GM10248 (cell line): ENCODE data around the gene RBM34.

ENCODE experiments used
- CTCF ChIA-PET: fragments of 300-600 bp; sonication (Branson Sonifier 250); formaldehyde crosslinking; extraction: SDS; loops from one replicate; lab custom pipeline; 2021; ENCODE audit warnings: antibody characterized with exemption; lab: Yijun Ruan, JAX
- POLR2A ChIA-PET: fragments of 350-650 bp; sonication (Branson Sonifier 250); formaldehyde crosslinking; extraction: SDS; loops from one replicate; lab custom pipeline; 2020; ENCODE audit warnings: antibody characterized with exemption; lab: Yijun Ruan, JAX
- DNase-seq: peaks from one replicate; pipeline ENCODE4 v3.0.0; 2012; ENCODE audit errors: extremely low spot score
- TF ChIP-seq, protein P1 (sequence below): IDR thresholded peaks from 2 replicates; pipeline ENCODE4 v1.5.1; 2012; ENCODE audit warnings: mild to moderate bottlenecking, low read depth; ENCODE audit errors: extremely low read depth, missing control alignments, control extremely low read depth

The RBM34 gene

DNA sequence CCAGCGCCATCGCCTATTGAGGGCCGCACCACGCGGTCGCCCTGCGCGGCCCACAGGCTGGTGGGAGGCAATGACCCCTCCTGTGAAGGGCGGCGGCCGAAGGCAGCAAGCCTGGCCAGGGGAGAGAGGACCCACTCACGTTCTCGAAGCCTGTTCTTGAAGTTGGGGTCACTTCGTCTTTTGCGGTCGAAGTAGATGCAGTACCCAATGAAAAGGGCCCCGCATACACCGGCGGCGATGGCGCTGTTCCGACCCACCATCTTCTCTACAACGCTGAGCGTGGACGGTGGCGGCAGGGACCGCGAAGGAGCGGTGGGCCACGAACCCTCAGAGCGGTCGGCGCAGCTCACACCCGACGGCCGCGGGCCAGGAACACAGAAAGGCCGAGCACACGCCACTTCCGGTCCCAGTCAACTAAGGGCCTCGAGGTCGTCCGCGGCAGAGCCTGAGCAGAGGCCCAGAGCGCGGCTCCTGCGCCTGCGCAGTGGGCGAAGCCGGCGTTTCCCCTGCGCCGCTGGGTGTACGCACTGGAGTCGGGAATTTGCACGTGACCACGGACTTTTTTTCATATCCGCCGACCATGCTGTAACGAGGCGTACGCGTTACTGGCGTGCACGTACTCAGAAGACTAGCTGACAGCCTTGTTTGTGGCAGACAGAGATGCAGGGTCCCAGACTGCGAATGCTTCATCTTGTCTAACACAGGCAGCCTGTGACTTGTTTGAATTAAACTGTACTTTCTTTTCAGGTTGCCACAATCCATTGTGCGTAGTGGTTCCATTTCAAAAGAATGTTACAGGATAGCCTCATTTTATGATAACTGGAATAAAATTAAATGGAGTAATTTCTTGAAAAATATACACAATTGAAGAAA is 32.4 kb downstream of the RBM34 start, which contains the start of gene TOMM20:
TOMM20 (minus strand) TSS at position 382 of the 873 bp plus-strand sequence; CDS start at position 260, 122 bp downstream.
- CTCF ChIA-PET, result interaction anchor here (2.3 kb wide), 1 partner anchor 11 kb away, joined by 9 read pairs; no protein-coding TSS in a partner anchor
- TF ChIP-seq, protein P1, sequence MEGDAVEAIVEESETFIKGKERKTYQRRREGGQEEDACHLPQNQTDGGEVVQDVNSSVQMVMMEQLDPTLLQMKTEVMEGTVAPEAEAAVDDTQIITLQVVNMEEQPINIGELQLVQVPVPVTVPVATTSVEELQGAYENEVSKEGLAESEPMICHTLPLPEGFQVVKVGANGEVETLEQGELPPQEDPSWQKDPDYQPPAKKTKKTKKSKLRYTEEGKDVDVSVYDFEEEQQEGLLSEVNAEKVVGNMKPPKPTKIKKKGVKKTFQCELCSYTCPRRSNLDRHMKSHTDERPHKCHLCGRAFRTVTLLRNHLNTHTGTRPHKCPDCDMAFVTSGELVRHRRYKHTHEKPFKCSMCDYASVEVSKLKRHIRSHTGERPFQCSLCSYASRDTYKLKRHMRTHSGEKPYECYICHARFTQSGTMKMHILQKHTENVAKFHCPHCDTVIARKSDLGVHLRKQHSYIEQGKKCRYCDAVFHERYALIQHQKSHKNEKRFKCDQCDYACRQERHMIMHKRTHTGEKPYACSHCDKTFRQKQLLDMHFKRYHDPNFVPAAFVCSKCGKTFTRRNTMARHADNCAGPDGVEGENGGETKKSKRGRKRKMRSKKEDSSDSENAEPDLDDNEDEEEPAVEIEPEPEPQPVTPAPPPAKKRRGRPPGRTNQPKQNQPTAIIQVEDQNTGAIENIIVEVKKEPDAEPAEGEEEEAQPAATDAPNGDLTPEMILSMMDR, result no peak
- peak; percentile 97 for DNase-seq
- POLR2A ChIA-PET, result no interaction called here

DNA sequence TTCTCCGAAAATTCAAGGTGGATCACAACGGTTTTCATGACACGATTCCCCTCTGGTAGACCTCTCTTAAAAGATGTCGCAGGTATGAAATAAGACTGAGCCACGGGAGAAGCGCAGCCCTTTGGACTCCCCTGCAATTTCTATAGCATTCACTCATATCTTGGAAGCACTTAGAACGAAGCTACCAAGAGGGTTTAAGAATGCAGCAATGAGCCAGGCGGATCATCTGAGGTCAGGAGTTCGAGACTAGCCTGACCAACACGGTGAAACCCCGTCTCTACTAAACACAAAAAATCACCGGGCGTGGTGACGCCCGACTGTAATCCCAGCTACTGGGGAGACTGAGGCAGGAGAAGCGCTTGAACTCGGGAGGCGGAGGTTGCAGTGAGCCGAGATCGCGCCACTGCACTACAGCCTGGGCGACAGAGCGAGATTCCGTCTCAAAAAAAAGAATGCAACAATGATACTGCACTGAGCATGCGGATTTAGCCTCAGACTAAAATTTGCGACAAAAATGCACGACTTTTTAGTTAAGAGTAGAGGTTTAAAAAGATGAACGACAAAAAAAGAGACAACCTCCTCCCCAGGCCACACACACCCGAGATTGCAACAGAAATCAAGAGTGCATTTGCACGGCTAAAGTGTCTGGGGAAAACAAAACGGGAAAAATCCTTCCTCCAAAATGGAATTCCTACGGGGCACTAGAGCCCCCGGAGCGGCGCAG is 33.2 kb downstream of the RBM34 start:
- no peak for DNase-seq
- TF ChIP-seq, protein P1, result no peak
- POLR2A ChIA-PET, result no interaction called here
- CTCF ChIA-PET, result interaction anchor here (1.5 kb wide), 2 partner anchors 20 to 23 kb away, joined by 5 to 9 read pairs; no protein-coding TSS in a partner anchor

DNA sequence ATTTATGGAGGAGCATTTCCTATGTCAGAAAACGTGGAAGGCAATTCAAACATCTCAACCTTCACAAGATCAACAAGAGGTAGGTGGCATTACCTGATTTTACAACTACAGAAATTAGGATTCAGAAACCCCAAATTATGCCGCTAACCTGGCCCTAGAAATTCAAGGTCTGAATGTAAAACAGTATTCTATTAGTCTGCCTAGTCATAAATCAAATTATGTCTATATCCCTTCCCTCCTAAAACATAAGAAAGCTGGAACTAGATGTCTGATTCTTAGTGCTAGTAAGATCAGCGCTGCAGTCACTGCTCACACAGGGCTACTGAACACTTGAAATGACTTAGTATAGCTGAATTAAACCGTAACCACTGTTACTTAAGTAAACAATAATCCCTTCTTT is 33.8 kb downstream of the RBM34 start:
- CTCF ChIA-PET, result interaction anchor here (1.0 to 1.5 kb wide), 3 partner anchors 19 to 145 kb away, joined by 3 to 9 read pairs (median 5); no protein-coding TSS in a partner anchor

DNA sequence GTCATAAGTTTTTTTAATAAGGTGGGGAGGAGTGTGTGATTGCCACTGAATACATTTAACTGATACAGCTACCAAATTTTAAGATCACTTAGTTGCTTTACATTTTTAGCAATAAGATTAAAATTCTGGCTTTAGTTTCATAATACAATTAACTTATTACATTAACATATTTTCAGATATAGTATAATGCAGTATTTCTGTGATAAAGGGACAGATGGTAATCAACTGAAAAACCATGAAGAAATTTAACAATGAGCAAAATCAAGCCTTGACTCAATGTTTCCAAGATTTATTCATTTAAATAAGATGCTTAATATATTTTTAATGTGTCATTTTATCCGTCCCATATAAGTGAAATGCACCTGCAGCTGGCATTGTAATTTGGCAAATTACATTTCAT is 36.4 kb downstream of the RBM34 start:
- POLR2A ChIA-PET, result no interaction called here

More for the DNA sequence above, 33.8 kb downstream of the RBM34 start:
- TF ChIP-seq, protein P1, result no peak
- POLR2A ChIA-PET, result interaction anchor here (0.5 kb wide), 1 partner anchor 631 kb away, joined by 8 read pairs; no protein-coding TSS in a partner anchor
- DNase-seq, result no peak

DNA sequence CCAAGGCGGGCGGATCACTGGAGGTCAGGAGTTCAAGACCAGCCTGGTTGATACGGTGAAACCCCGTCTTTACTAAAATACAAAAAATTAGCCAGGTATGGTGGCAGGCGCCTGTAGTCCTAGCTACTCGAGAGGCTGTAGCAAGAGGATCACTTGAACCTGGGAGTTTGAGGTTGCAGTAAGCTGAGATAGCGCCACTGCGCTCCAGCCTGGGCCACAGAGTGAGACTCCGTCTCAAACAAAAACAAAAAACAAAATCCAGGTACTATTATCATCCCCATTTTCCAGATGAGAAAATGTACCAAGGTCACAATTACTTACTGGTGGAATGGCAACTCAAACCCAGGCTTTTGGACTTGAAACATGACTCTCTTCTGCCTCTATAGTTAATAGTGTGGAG is 36.9 kb downstream of the RBM34 start:
- ChIA-PET CTCF (interaction anchor here (0.7 kb wide), 1 partner anchor 293 kb away, joined by 3 read pairs; no protein-coding TSS in a partner anchor), POLR2A (no interaction called here)
- TF ChIP-seq, protein P1, result no peak
- no peak for DNase-seq

More for the DNA sequence above, 36.4 kb downstream of the RBM34 start:
- no peak for DNase-seq
- TF ChIP-seq, protein P1, result no peak
- CTCF ChIA-PET, result no interaction called here

DNA sequence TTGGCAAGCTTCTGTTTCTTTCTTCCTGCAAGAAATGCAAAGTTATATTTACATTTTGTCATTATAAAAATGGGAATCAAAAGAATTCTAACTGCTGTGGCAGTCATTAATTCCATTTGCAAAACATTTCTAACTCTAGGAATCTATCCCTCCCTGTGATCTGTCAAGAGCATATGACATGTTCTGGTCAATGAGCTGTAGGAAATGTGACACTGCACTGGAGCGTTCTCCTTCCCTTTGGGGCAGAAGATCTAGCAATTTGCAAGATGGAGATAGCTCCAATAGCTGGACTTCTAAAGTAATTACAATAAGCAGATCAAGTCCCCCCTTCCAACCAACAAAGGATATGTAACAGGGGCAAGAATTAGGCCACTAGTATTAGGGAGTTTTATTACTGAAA is 38.7 kb downstream of the RBM34 start:
- DNase-seq, result no peak
- TF ChIP-seq, protein P1, result no peak
- POLR2A ChIA-PET, result interaction anchor here (0.6 kb wide), 1 partner anchor 255 kb away, joined by 3 read pairs; no protein-coding TSS in a partner anchor
- CTCF ChIA-PET, result interaction anchor here (0.6 to 1.5 kb wide), 10 partner anchors 11 to 295 kb away, joined by 3 to 5 read pairs (median 4); no protein-coding TSS in a partner anchor
